ENCODE measurements around the gene FBLL1. TPM values are rescaled to one million over a fixed set of nuclear protein-coding genes. Genes with fewer than 3 reads are reported as not detected.

Gene FBLL1
- 0.29 and 0.66 TPM in 2 replicates for total RNA-seq

DNA sequence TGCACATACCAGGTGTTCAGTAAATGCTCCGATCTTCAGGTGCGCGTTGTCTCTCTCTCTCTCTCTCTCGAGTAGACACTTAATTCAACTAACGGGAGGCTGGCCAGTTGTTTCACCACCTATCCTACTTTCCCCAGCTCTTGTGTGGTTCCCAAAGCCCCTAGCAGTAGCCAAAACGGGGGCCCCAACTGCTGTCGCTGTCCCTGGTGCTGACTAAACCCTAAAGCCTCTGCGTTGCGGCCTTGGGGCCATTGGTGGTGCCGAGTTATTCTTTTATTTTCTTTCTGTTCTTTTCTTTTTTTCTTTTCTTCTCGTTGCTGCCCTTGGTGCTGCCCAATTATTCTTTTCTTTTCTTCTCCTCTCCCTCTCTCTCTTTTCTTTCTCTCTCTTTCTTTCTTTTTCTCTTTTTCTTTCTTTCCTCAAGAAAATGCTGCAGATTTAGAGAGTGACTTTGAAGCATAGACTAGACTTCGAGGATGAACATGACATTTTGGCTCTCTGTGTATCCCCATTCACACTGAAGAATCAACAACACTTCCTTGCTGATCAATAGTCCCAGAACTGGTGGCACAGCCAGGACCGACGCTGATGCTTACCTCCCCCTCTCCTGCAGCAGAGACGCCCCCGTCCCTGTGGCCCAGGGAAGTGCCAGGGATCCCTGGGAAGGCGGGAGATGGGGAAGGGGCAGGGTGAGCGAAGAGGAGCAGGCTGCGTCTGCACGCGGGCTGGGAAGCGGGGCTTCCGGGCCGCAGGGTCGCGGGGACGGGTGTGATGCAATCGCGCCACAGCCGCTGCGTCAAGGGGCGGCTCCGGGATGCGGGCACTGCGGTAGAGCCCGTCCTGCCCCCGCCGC lies at the start of gene FBLL1:
Gene FBLL1, plus strand, starts transcription at position 785 of the 853 bp plus-strand sequence. CDS start 200 bp downstream, outside the sequence.

DNA sequence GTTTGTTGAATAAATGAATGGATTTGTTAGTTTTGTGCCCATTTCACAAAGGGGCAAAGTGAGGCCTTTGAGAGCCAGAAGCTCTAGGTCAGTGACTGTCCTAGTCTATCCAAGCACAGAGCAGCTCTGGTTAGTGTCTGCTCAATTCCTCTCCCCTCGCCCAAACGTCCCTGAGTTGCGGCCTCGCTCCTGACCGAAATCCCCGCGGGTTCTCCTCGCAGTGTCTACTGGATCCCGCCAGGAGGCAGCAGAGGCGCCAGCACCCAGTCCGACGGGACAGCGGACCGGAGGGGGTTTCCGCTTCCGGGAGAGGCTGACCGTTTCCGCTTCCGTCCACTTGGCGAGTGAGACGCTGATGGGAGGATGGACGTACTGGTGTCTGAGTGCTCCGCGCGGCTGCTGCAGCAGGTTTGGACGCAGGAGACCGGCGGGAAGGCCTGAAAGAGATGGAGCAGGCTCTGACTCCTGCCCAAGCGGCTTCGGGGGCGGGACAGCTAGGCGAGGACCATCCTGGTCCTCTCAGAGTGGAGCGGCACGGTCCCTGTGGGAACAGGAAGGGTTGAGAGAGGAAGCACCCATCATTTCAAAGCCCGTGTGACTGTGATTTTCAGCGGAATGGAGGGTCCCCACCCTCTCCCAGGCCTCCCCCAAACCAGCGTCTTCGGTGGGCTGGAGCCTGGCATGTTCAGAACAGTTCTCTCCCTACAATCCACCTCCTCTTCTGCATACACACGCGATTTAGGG lies 42.8 kb upstream of the FBLL1 start, which contains the start of gene RARS1:
Gene RARS1, plus strand, starts transcription at position 336 of the 744 bp plus-strand sequence. Its CDS starts 28 bp downstream, at position 364.

DNA sequence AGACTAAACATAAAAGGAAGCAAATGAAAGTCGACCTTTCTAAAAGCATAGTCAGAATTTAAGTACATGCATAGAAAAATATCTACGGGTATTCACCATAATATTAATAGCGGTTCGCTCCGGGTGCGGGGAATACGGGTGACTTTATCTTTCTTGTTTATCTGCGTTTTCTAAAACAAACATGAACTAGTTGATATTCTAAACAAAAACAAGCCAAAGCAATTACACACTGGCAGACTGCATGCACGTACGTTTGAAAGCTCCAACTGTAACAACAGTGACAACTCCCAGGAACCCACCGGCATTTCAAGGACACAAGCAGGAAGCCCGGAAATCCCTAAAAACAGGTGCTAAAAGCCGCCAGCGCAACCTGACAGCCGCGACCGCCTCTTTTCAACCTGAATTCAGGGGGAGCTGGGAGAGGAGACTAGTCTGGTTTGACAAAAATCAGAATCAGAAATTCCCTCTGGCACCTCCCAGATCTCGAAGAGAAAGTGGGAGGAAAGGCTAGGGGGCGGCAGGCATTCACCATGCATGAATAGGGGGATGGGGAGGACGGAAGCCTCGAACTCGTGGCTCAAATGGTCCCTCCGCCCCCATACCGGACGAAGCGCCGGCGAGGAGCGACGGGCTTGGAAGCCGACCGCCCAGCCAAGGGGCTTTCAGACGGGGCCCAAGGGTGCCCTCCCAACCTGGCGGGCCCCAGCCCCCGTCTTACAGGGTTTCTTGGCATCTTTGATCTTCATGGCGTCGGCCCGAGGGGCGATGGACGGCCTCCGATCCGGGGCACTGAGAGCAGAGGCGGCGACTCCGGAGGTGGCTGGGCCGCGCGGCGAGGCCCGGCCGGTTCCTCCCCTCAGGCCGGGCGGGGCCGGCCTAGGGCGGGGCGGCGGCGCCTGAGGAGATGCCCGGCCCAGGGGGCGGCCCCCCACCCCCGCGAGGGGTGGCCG lies 49.7 kb downstream of the FBLL1 start, which contains the start of gene PANK3:
Gene PANK3, minus strand, starts transcription at position 831 of the 950 bp plus-strand sequence. Its CDS starts 85 bp downstream, at position 746.

Small RNA genes within 50 kb of the gene (small RNA-seq; reads per million reads assigned to genes)
- gene MIR103A1 (ENCODE audit: low replicate concordance), result 50.1 reads per million, percentile 98 among the genes with 10 or more reads in this experiment

Other genes with a start within 250 kb of the FBLL1 start
- 2.2 and 4.7 TPM in 2 replicates for gene WWC1, start 237.7 kb upstream of the FBLL1 start, total RNA-seq
- gene RARS1, start 42.8 kb upstream of the FBLL1 start, total RNA-seq, result 146 and 180 TPM in 2 replicates
- gene PANK3, start 50.1 kb downstream of the FBLL1 start, total RNA-seq, result 30.4 and 49.4 TPM in 2 replicates

Measured in placental pericyte (primary cell).